PC-9 (cell line): ENCODE measurements around the gene ATE1. TPM values are rescaled to one million over a fixed set of nuclear protein-coding genes. Genes with fewer than 3 reads are reported as not detected.

Experiments
- BruUV-seq: library from RNA; stranded (reverse); fragments of 400-500 nt; replicated peaks from 2 replicates; lab custom pipeline; 2021; lab: Mats Ljungman, UMichigan
- CTCF ChIA-PET: fragments of 300-600 bp; sonication (Branson Sonifier 250); formaldehyde crosslinking; loops from one replicate; lab custom pipeline; 2022; ENCODE audit warnings: antibody characterized with exemption; lab: Charles Lee
- POLR2A ChIA-PET: fragments of 300-600 bp; sonication (Branson Sonifier 250); formaldehyde crosslinking; loops from one replicate; lab custom pipeline; 2022; ENCODE audit warnings: antibody characterized with exemption; ENCODE audit not compliant: unreplicated experiment; lab: Charles Lee
- DNase-seq, 2 experiments: peaks; one replicate each; pipeline versions ENCODE4 v3.0.0 to v3.0.0-alpha.2; 2015 to 2022; ENCODE audit warnings: mixed read lengths in 1 of 2
- H2AFZ ChIP-seq: fragments of 200-600 bp; sonication (generic); 2 replicates; pipeline ENCODE4 v1.8.1; 2017; ENCODE audit warnings: antibody characterized with exemption
- H3F3A ChIP-seq: fragments of 200-600 bp; sonication (generic); 2 replicates; pipeline ENCODE4 v1.8.1; 2017; ENCODE audit warnings: antibody characterized with exemption, mild to moderate bottlenecking, low read depth; ENCODE audit not compliant: insufficient read depth
- H3K27ac ChIP-seq: fragments of 200-600 bp; sonication (generic); 2 replicates; pipeline ENCODE4 v1.6.1; 2016; ENCODE audit warnings: mixed run types
- H3K27me3 ChIP-seq: fragments of 200-600 bp; sonication (generic); 2 replicates; pipeline ENCODE4 v1.6.1; 2016; ENCODE audit warnings: low read depth, mixed run types; ENCODE audit not compliant: insufficient read depth
- H3K36me3 ChIP-seq: fragments of 200-600 bp; sonication (generic); 2 replicates; pipeline ENCODE4 v1.6.1; 2016; ENCODE audit warnings: low read depth, mixed run types
- H3K4me1 ChIP-seq: fragments of 200-600 bp; sonication (generic); replicated peaks from 2 replicates; pipeline ENCODE4 v1.6.1; 2016; ENCODE audit warnings: mixed run types; ENCODE audit not compliant: insufficient read depth
- H3K4me2 ChIP-seq: fragments of 200-600 bp; sonication (generic); 2 replicates; pipeline ENCODE4 v1.6.1; 2017; ENCODE audit warnings: mixed run types
- H3K4me3 ChIP-seq: fragments of 200-600 bp; sonication (generic); 2 replicates; pipeline ENCODE4 v1.6.1; 2016; ENCODE audit warnings: mixed run types
- H3K79me2 ChIP-seq: fragments of 200-600 bp; sonication (generic); 2 replicates; pipeline ENCODE4 v1.6.1; 2017; ENCODE audit warnings: low read depth, mixed run types
- H3K9me2 ChIP-seq: fragments of 200-600 bp; sonication (generic); 2 replicates; pipeline ENCODE4 v1.8.1; 2017; ENCODE audit warnings: mild to moderate bottlenecking; ENCODE audit not compliant: insufficient read depth
- H3K9me3 ChIP-seq: fragments of 200-600 bp; sonication (generic); 2 replicates; pipeline ENCODE4 v1.8.1; 2016; ENCODE audit warnings: low read depth; ENCODE audit not compliant: insufficient read depth
- H4K20me1 ChIP-seq: fragments of 200-600 bp; sonication (generic); 2 replicates; pipeline ENCODE4 v1.8.1; 2017; ENCODE audit not compliant: insufficient read depth
- EZH2 ChIP-seq: fragments of 200-600 bp; sonication (generic); IDR thresholded peaks from 2 replicates; pipeline ENCODE4 v1.8.0; 2017; ENCODE audit warnings: antibody characterized with exemption, low read depth
- intact Hi-C: fragments of 100-400 bp; cut with micrococcal nuclease; formaldehyde crosslinking; loops from one replicate; pipeline ENCODE4 v1.10.0; 2022; ENCODE audit not compliant: unreplicated experiment
- total RNA-seq: library from RNA; stranded (reverse); gene quantifications from 2 replicates; pipeline ENCODE4 v1.2.3, GENCODE V29; 2021
- TF ChIP-seq, protein P1 (sequence below): fragments of 200-600 bp; sonication (generic); conservative IDR thresholded peaks from 2 replicates; pipeline ENCODE4 v1.6.1; 2017; ENCODE audit warnings: mixed run types, antibody characterized with exemption, mild to moderate bottlenecking, moderate library complexity

Gene ATE1
- total RNA-seq, 1 experiment from 2014 or later = 14.8 TPM

DNA sequence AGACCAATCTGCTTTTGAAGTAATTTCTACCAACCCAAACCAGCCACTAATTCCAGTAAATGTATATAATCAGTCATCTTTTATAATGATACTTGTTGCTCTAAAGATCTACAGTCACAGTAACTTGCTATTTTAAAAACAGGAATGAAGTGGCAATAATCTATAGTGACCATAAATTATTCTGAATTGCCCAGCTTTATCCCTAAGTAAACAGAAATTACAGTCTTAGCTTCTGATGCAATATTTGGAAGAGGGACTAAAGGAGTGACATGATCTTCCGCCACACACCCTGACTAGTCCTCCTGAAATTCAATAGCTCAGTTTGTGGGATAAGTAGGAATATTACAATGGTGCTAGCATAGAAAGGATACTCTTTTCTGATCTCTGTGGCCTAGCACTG lies 96.1 kb downstream of the ATE1 start:
- Histone ChIP-seq H3K36me3 (no peaks in the 10 kb centered on the region), H3F3A (no peaks in the 10 kb centered on the region), H3K9me3 (no peaks in the 10 kb centered on the region), H3K9me2 (no peaks in the 10 kb centered on the region), H3K4me1 (no peaks in the 10 kb centered on the region), H3K4me2 (no peak overlapping the region), H3K27me3 (no peaks in the 10 kb centered on the region), H4K20me1 (no peaks in the 10 kb centered on the region), H3K4me3 (no peak overlapping the region), H3K79me2 (no peaks in the 10 kb centered on the region), H2AFZ (no peak overlapping the region), H3K27ac (no peak overlapping the region)
- TF ChIP-seq, protein P1, sequence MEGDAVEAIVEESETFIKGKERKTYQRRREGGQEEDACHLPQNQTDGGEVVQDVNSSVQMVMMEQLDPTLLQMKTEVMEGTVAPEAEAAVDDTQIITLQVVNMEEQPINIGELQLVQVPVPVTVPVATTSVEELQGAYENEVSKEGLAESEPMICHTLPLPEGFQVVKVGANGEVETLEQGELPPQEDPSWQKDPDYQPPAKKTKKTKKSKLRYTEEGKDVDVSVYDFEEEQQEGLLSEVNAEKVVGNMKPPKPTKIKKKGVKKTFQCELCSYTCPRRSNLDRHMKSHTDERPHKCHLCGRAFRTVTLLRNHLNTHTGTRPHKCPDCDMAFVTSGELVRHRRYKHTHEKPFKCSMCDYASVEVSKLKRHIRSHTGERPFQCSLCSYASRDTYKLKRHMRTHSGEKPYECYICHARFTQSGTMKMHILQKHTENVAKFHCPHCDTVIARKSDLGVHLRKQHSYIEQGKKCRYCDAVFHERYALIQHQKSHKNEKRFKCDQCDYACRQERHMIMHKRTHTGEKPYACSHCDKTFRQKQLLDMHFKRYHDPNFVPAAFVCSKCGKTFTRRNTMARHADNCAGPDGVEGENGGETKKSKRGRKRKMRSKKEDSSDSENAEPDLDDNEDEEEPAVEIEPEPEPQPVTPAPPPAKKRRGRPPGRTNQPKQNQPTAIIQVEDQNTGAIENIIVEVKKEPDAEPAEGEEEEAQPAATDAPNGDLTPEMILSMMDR = no peak
- TF ChIP-seq EZH2 = no peak
- DNase-seq = no peak
- POLR2A ChIA-PET = no interaction called here
- CTCF ChIA-PET = no interaction called here
- BruUV-seq = no TSS peak
- intact Hi-C loops = no loop called here

DNA sequence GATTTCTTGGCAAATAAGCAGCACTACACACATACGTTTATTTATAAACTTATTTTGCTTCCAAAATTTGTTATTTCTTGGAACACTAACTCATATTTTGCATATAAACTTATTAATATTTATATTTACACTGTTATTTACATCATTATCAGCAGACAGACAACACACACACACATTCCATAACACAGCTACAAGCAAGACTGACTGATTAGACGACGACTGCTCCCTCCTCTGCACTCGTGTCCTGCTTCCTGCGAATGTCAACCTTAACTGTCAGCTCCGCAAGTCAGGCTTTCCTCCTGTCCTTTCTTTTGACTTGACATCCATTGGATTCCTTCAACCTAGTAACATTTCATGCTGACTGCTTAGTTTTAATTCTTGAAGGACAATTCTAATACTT lies 96.6 kb downstream of the ATE1 start:
- Histone ChIP-seq H3K4me1 (no peaks in the 10 kb centered on the region), H3K4me3 (no peak overlapping the region), H3K79me2 (no peaks in the 10 kb centered on the region), H3K9me3 (no peaks in the 10 kb centered on the region), H3K27me3 (no peaks in the 10 kb centered on the region), H2AFZ (no peak overlapping the region), H3K9me2 (no peaks in the 10 kb centered on the region), H4K20me1 (no peaks in the 10 kb centered on the region), H3K4me2 (no peak overlapping the region), H3F3A (no peaks in the 10 kb centered on the region), H3K36me3 (no peaks in the 10 kb centered on the region), H3K27ac (no peak overlapping the region)
- no peak for TF ChIP-seq EZH2
- TF ChIP-seq, protein P1 = no peak
- ChIA-PET POLR2A (no interaction called here), CTCF (no interaction called here)
- intact Hi-C loops = no loop called here
- no peak for DNase-seq
- no TSS peak for BruUV-seq

DNA sequence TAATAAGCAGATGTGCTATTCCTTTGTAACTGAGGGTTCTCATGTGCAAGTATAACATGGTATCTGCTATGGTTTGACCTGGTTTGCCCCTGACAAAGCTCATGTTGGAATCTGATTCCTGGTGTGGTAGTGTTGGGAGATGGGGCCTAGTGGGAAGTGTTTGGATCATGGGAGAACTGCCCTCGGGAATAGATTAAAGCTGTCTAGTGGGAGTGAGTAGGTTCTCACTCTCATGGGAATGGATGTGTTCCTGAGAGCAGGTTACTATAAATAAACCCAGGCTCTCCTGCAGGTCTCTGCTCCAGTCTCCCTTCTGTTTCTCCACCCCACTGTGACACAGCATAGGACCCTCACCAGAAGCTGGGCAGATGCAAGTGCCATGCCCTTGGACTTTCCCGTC lies 97.7 kb downstream of the ATE1 start:
- Histone ChIP-seq H4K20me1 (no peaks in the 10 kb centered on the region), H3K4me2 (no peak overlapping the region), H3K9me3 (no peaks in the 10 kb centered on the region), H3K36me3 (no peaks in the 10 kb centered on the region), H3K27ac (no peak overlapping the region), H3K4me1 (no peaks in the 10 kb centered on the region), H3F3A (no peaks in the 10 kb centered on the region), H2AFZ (no peak overlapping the region), H3K9me2 (no peaks in the 10 kb centered on the region), H3K4me3 (no peak overlapping the region), H3K27me3 (no peaks in the 10 kb centered on the region), H3K79me2 (no peaks in the 10 kb centered on the region)
- POLR2A ChIA-PET = no interaction called here
- CTCF ChIA-PET = no interaction called here
- DNase-seq = no peak
- intact Hi-C loops = no loop called here
- TF ChIP-seq, protein P1 = no peak
- TF ChIP-seq EZH2 = no peak
- BruUV-seq = no TSS peak
